Activated naive CD4-positive, alpha-beta T cell treated with Interleukin-2 at 50 U/mL for 16 hours (primary cell): Measurements from ENCODE around the gene SUGCT.
"Not testable (repeated sequence)": the region's sequence is repeated elsewhere in the genome, so short reads cannot be mapped to it uniquely, and the experiment has no call there.

Source experiments
- DNase-seq: peaks from one replicate; pipeline ENCODE4 v3.0.0-alpha.2; 2020

The SUGCT gene

DNA sequence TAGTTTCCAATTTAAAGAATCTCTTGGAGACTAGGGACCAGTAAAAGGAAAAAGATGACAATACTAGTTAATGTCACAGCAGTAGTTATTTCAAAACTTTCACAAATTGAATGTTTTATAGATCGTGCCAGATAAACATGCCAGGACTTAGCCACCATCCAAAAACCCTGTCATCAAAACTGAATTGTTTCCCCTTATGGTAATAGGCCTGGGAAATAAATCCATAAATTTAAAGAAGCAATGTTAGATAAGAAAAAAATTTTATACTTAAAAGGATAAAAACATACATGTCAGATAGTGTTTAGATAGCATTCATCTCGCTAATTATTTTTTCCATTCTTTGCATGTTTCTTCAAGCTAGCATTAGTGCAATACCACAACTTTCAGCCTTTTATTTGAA, 71.2 kb downstream of the SUGCT start:
- DNase-seq = no peak

DNA sequence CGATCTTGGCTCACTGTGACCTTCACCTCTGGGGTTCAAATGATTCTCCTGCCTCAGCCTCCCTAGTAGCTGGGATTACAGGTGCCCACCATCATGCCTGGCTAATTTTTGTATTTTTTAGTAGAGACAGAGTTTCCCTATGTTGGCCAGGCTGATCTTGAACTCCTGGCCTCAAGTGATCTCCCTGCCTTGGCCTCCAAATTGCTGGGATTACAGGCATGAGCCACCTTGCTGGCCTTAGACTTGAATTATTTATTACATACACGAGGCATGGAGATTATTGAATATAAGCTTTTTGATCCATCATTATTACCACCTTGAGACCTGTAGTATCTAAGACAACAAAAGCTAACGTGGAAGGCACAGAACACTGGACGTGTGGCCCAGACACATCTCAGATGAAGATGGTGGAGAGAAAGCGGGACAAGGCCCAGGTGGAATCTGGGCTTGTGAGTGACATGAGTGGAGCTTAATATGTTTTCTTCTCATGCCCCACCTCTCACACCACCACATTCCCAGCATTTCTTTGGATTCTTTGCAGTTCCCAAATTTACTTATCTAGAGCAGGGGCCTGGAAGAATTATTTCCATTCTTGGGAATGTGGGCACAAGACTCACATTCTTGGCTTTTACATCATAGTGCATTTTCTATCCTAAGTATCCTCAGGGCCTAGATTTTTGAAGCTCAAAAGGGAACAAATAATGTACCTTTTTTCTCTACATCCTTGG, 76.6 kb downstream of the SUGCT start:
- no peak for DNase-seq

DNA sequence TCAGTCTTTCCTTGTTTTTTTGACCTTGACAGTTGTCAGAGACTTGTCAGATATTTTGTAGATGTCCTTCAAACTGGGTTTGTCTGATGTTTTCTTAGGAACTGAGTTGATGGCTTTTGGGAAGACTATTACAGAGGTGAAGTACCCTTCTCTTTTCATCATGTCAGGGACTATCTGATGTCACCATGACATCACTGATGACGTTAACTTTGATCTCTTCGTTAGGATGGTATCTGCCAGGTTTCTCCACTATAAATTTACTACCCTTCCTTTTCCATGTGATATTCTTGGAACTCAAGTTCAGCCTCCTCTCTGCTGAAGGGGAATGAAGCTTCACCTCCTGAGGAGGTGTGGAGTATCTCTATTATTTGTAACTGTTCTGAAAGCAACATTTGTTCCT, 78.5 kb downstream of the SUGCT start:
- no peak for DNase-seq

DNA sequence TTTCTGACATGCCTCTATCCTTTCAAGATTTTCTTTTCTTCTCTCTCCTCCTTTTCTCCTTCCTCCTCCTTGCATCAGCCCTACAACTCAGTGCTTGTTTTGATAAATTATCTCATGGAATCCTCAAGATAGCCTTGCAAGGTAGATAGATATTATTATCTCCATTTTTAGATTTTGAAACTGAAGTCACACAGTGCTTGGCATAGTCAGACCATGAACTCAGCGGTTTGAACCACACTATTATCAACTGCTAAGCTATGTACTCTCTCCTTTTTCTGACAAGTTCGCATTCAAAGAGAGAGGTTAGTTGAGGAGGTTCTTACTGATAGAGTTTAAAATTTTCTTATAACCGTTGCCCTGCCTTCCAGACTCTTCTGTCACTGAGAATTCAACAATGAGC, 79.1 kb downstream of the SUGCT start:
- DNase-seq = no peak

DNA sequence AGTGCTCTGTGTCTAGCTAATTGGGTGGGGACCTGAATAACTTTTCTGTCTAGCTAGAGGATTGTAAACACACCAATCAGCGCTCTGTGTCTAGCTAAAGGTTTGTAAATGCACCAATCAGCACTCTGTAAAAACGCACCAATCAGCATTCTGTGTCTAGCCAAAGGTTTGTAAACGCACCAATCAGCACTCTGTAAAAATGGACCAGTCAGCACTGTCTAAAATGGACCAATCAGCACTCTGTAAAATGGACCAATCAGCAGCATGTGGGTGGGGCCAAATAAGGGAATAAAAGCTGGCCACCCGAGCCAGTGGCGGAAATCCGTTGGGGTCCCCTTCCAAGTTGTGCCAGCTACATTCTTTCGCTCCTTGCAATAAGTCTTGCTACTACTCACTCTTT, 83.8 kb downstream of the SUGCT start:
- not testable (repeated sequence) for DNase-seq

DNA sequence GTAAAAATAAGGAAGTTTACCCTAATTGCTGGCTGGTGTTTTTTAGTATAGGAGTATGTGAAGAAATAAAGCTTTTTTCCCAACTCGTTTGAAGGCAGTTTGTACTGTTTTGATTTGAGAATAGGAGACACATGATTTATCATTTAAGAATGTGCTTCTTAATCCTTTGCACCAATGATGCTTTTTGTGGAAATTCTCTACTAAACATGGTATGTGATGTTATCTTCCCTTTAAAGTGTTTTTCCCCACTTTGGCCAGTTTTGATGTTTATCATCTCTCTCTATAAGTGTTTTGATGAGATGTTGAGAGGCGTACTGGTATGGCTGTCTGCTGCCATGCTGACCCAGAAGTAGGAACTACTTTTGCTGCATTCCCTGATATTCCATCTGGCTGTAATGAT, 85.1 kb downstream of the SUGCT start:
- no peak for DNase-seq

DNA sequence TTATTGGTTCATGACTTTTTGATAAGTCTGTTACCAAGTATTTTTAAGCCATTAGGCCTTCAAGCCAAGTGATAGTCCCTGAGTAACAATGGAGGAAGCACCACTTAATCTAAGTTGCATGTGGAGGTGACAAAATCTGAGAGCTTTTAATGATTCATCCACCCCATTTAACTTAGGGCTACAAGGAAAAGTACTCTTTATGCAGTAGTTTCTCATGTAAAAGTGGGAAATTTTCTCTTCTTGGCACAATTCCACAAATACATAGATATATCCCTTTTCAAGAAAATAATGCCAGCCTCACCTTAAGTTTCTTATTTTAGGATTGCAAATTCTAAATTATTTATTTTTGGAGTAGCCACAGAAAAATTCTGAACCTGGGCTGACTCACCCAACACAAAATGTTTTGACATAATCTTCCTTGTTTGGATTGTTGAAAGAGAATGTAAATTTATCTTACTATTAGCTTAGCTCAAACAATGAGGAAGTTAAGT, 85.7 kb downstream of the SUGCT start:
- no peak for DNase-seq

DNA sequence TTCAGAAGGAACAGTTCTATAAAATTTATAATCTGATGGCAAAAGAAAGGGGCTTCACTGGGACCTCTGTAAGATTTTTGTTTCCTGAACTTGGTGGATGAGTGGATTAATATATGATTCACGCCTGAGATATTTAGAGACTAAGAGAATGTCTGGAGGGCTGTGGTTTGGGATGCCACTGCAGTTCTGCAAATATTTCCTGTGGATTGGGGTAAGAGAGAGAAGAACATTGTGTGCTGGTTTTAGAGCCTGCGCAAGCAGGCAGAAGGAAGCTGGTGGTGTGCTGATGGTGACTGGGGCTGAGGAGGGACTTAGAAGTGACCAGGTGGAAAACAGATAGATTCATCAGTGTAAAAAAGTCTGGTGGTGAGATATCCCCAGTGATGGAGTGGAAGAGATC, 87.0 kb downstream of the SUGCT start:
- no peak for DNase-seq

DNA sequence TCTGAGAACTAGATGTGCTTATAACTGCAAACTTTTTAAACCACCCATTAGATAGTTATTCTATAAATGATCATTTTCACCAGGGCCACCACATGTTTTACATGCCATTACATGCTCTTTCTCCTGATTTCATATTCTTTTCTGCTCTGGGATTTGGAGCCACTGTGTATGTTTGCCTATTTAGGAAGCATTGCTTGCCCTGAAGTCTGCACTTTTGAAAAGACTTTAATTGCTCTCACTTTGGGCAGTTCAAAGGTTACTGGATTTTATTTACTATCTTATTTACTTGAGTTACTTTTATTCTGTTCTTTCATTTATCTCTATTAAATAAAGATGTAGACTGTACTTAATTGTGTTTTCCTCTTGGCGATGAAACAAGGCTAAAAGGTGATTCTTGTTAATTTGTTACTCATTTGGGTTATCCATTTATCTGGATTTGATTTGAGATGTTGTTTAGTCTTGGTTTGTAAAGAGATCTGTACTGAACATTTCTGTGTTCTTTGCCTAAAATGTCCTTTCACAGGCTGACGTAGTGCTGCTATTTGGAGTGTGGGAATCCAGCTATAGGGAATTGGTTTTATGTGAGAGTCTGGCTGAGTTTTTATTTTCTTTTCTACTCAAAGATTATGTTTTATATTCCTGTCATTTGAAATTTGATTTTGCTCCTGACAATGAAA, 88.8 kb downstream of the SUGCT start:
- DNase-seq = no peak

DNA sequence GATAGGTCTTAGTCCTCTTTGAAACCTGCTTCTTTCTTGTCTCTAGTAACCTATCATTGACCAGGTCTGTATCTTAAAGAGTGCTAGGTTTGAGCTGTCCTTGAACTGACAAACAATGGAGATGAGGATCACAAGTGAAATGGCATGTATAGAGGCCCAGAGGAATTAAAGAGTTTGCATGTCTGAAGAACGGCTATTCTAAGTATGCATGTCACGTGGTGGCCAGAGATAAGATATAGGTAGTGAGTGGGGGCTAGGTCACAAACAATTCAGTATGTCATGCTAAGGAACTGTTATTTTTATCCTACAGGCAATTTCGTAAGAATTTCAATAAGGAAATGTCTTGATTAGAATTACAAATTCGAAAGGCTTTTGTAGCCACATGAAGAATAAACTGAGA, 95.3 kb downstream of the SUGCT start:
- no peak for DNase-seq

DNA sequence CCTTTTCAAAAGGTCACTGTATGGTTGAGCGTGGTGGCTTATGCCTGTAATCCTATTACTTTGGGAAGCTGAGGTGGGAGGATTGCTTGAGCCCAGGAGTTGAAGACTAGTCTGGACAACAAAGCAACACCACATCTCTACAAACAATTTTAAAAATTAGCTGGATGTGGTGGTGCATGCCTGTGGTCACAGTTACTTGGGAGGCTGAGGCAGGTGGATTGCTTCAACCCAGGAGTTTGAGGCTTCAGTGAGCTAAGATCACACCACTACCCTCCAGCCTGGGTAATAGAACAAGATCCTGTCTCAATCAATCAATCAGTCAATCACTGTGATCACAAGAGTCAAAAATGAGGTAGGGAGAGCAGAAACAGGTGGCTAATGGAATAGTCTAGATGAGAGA, 97.0 kb downstream of the SUGCT start:
- DNase-seq = no peak

DNA sequence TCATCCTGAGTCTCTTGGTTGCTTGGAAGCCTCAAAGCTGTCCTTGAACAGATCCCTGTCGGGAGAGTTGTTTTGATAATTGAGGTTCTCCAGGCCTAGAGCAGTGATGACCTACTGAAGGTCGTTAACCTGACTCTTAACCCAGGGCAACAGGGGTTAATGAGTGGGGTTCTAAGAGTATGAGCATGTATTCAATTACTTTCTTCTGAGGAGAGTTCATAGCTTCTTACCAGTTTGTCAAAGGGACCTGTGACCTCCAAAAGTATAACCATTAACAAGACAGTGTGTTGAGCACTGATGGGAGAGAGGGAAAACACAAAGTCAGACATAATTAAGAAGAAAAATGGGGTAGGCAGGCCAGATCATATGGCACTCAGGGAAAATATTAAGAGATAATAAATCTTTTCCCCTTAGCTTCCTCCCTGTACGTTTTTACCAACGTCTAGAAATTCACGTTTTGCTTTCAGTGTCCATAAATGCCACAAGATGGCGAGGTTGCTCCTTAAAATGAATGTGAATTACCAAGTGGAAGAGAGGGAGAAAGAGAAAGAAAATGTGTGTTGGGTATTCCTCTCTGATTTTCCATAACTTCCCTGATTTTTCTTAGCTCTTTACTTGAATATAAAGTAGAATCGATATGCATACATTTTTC, 97.6 kb downstream of the SUGCT start:
- DNase-seq = no peak

DNA sequence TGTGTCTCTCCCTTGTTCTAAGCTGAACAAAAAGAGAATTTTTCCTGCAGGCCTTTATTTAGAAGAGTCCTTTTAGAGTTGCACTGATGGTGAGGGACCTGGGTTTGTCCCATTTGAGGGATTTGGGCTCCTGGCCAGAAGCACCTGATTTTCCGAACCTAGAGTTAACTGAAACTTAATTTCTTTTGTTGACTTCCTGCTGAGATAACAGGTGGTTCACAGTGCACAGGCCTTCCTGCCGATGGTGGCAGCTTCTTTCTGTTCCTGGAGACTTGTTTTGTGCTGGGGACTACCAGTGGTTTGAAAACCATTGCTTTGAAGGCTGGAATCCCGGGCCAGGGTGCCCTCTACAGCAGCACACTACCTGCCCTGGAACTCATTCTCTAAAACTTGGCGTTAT, 99.2 kb downstream of the SUGCT start:
- DNase-seq = no peak

DNA sequence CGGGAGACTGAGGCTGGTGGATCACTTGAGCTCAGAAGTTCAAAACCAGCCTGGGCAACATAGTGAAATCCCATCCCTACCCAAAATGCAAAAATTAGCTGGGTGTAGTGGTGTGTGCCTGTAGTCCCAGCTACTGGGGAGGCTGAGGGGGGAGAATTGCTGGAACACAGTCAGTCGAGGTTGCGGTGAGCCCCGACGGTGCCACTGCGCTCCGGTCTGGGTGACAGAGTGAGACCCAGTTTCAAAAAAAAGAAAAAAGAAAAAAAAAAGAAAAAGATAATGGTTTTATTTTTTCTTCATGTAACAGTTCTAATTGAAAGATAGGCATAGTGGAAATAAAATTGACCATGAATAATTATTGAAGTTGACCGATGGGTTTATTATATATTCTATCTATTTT, 99.9 kb downstream of the SUGCT start:
- DNase-seq = no peak

DNA sequence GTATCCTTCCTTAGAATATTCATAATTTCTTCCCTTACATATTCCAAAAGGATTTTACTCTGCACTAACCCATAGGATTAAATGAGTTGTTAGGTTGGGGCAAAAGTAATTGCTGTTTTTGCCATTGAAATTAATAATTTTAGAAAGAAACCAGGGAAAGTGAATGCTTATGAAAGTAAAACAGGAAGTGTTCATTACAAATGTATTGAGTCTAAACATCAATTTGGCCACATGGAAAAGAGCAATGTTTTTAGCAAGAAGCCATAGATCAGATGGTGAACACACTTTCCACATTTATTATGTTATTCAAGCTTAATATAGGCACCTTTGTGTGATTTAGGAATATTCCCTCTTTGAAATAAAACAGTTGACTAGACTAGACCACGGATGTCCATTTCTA, 102.9 kb downstream of the SUGCT start:
- no peak for DNase-seq

DNA sequence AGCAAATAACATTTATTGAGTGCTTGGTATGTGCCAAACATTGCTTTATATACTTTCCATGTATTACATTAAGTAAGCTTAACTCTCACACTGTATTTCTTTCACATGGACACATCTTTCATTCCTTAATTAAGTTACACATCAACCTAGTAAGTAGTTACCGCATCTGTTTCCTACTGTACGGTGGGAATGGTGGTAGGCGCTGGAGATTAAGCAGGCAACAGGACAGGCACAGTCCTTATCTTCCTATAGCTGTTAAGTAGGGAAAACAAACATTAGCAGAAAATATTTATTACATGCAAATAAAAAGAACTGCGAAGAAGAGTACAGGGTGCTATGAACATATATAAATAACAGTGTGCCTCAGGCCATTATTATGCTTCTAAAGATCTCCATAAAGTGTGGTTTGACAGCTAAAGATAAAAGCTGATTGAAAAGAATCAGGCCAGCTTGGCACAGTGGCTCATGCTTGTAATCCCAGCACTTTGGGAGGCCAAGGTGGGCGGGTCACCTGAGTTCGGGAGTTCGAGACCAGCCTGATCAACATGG, 105.0 kb downstream of the SUGCT start:
- no peak for DNase-seq

DNA sequence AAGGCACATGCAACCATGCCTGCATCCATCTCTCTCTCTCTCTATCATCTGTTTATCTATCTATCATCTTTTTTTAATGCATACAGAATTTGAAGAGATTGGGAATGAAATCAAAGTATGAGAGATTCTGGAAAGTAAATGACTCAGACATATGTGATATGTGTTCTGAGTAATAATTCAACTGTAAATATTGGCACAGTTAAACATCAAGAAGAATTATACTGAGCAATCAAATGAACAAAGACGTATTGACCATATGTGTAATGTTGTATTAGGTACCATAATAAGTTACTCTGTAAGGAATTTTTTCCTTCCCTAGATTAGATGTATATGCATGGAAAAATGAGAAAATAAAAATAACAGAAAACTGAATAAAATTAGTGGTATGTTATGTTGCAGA, 108.3 kb downstream of the SUGCT start:
- DNase-seq = no peak

DNA sequence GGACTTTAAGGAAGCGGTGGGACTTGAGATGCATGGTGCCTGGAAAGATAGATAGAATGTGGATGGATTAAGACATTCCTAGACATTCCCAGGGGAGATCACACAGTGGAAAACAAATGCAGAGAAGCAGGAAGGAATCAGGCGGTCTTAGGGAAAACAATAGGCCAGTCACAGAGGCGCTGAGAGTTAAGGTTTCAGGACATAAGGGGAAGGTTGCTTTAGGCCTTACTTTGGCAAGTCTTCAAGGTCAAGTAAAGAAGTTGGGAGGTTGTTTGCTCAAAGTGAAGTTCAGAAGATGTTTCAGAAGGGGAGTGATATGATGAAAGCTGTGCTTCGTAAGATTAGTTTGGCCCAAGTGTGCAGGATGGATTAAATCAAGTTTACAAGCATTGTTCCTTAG, 109.4 kb downstream of the SUGCT start:
- no peak for DNase-seq

DNA sequence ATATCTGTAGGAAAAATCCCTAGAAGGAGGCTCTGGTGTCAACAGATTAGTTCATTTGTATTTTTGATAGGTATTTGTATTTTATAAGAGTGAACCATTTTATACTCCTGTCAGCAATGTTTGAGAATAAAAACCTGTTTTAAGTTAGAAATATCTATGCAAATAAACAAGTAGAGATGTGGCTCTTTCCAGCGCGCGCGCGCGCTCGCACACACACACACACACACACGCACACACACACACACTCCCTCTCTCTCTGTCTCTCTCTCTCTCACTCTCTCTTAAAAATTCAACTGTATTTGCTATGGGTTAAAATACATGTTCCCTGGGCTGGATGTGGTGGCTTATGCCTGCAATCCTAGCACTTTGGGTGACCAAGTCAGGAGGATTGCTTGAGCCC, 113.9 kb downstream of the SUGCT start:
- DNase-seq = no peak

DNA sequence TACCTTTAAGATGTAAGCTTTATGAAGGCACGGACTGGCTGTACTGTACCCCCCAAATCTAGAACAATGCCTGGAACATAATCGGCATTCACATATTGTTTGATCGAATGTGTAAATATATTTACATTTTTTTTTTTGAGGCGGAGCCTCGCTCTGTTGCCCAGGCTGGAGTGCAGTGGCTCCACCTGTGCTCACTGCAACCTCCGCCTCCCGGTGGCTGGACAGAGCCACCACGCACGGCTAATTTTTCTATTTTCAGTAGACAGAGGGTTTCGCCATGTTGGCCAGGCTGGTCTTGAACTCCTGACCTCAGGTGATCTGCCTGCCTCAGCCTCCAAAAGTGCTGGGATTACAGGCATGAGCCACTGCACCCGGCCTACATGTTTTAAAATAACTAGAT, 118.6 kb downstream of the SUGCT start:
- not testable (repeated sequence) for DNase-seq

DNA sequence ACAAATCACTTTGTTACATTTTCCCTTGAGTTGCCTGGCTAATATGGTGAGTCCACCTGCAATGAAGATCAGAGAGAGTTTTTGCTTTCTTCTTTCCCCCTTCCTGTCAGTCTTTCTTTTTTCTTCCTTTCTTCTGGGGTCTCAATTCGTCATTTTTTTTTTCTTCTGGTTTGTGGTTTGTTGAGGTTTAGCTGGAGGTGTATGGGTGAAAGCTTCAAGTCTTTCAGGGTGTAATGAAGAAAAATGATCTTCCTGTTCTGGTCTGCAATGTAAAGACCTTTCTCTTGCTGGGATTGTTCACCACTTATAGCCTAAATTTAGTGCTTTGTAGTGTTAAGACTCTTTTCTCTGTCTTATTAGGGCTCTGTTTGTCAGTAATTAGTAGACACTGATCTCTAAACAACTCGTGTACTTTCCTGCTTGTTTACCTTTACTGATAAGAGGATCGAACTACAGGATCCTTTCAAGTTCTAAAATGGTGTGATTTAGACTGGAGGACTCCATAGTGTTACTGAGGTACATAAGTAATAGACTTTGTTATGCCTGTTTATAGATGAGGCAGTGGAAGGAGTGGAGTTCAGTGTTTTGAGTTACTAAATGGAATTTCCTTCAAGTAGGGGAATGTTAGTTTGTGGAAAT, 129.1 kb downstream of the SUGCT start:
- DNase-seq = no peak

DNA sequence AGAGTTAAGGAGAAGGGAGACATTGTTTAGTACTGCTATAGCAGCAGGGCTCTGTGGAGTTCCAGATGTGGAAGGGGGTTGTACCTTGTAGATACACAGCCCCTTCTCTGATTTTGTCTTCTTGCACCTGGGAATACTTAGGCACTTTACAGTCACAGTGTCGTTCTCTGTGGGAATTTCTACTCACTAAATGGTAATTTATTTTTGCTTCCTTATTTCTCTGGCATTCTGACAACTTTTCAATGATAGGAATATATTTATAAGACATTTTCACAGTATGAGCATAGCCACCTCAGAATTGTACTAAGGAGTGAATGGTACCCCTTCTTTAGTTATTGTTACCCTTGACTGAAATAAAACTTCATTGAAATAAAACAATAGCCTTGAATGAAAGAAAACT, 132.8 kb downstream of the SUGCT start:
- no peak for DNase-seq

DNA sequence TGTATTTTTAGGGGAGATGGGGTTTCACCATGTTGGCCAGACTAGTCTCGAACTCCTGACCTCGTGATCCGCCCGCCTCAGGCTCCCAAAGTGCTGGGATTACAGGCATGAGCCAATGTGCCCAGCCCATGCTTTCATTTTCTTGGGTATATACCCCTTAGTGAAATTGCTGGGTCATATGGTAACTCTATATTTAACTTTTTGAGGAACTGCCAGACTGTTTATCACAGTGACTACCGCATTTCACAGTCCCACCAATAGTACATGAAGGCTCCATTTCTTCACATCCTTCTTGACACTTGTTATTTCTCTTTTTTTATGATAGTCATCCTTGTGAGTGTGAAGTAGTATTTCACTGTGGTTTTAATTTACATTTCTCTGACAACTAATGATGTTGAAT, 134.0 kb downstream of the SUGCT start:
- not testable (repeated sequence) for DNase-seq
